ENCODE results near the gene SLC24A3.
A peak's percentile ranks its signal among the peaks of the same experiment; 100 is the strongest.

SLC24A3 gene

DNA sequence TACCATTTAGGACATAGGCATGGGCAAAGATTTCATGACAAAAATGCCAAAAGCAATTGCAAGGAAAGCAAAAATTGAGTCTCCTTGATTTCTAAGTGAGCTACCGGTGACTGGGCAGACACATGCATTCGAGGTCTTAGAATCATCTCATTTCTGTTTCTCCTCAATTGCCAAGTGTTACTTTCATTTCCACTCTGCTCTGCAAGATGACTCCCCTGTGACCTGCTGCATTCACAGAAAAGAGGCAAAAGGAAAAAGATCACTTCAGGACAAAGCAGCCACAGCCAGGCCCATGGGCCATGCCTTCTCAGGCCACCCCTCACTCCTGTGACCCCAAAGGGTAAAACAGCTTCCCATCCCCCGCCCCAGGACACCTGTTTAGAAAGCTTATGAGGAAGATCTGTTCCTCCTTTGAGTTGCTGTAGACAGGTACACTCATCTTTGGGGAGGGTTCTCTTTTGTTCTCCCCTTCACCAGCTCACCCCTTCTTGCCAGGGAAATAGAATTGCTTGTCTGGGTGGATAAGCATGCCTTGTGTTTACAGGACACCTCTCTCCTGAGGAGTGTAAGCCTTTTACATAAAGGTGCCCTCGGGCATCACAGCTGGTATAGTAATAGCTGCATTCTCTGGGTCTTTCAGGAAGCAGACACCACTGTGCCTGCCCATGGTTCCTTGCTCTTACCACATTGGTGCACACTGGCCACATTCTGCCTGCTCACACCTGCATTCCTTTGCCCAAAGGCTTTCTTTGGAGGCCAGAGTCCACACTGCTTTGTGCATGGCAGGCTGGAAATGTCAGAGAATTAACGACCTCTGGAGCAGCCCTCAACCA is 105.0 kb downstream of the SLC24A3 start:
- no peak overlapping the region for H3K4me3 ChIP-seq (ENCODE audit: low read length, poor library complexity, severe bottlenecking)
- H3K9me3 ChIP-seq (ENCODE audit: insufficient read depth, low read depth, low read length) = no peaks in the 10 kb centered on the region
- no peaks in the 10 kb centered on the region for H3K79me2 ChIP-seq (ENCODE audit: insufficient read depth, low read length)
- H3K9ac ChIP-seq (ENCODE audit: low read depth, low read length, poor library complexity, severe bottlenecking) = peak overlapping the region; percentile 15
- H3K36me3 ChIP-seq (ENCODE audit: insufficient read depth, low read length) = no peaks in the 10 kb centered on the region
- H3F3A ChIP-seq (ENCODE audit: low read depth) = no peaks in the 10 kb centered on the region
- H2AFZ ChIP-seq (ENCODE audit: low read length) = peak overlapping the region; percentile 32
- H3K27me3 ChIP-seq (ENCODE audit: insufficient read depth, low read length, poor library complexity, severe bottlenecking) = no peaks in the 10 kb centered on the region
- TF ChIP-seq, protein P1, sequence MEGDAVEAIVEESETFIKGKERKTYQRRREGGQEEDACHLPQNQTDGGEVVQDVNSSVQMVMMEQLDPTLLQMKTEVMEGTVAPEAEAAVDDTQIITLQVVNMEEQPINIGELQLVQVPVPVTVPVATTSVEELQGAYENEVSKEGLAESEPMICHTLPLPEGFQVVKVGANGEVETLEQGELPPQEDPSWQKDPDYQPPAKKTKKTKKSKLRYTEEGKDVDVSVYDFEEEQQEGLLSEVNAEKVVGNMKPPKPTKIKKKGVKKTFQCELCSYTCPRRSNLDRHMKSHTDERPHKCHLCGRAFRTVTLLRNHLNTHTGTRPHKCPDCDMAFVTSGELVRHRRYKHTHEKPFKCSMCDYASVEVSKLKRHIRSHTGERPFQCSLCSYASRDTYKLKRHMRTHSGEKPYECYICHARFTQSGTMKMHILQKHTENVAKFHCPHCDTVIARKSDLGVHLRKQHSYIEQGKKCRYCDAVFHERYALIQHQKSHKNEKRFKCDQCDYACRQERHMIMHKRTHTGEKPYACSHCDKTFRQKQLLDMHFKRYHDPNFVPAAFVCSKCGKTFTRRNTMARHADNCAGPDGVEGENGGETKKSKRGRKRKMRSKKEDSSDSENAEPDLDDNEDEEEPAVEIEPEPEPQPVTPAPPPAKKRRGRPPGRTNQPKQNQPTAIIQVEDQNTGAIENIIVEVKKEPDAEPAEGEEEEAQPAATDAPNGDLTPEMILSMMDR (conservative IDR thresholded peaks at IDR 0.05; ENCODE audit: low read length) = no peak
- no peak for TF ChIP-seq EZH2phosphoT487 (IDR thresholded peaks at IDR 0.05; ENCODE audit: borderline replicate concordance)
- no peaks in the 10 kb centered on the region for H4K20me1 ChIP-seq (ENCODE audit: insufficient read depth, low read length, poor library complexity, severe bottlenecking)
- peaks cover 37% of the 10 kb centered on the region for H3K4me1 ChIP-seq (ENCODE audit: insufficient read depth, low read length, poor library complexity, severe bottlenecking)
- H3K4me2 ChIP-seq (ENCODE audit: low read depth, low read length, poor library complexity, severe bottlenecking) = peak overlapping the region; percentile 22
- H3K9me2 ChIP-seq (replicated peaks; ENCODE audit: low read depth, low read length) = no peaks in the 10 kb centered on the region

DNA sequence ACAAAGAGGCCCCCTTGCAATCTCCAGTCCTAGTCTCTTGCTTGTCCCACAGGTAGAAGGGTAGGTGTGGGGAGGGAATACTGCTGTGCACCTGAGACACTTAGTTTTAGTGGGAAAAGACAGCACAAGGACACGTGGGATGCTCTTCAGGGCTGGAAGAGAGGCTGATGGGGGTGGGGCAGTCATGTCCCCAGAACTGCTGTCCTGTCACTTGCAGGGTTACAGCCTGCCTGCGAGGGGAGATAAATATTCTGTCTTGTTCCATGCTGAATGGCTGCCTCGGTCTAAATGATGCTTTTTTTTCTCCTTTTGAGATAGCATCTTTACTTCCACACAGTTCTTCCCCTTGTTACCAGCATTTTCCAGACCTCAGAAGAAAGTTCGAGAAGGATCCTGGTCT is 106.2 kb downstream of the SLC24A3 start:
- Histone ChIP-seq H3F3A (ENCODE audit: low read depth) (no peaks in the 10 kb centered on the region), H2AFZ (ENCODE audit: low read length) (peak overlapping the region; percentile 38; the same call in 1 of the 2 replicates), H3K4me3 (ENCODE audit: low read length, poor library complexity, severe bottlenecking) (no peak overlapping the region), H3K9ac (ENCODE audit: low read depth, low read length, poor library complexity, severe bottlenecking) (no peak overlapping the region), H4K20me1 (ENCODE audit: insufficient read depth, low read length, poor library complexity, severe bottlenecking) (no peaks in the 10 kb centered on the region), H3K4me2 (ENCODE audit: low read depth, low read length, poor library complexity, severe bottlenecking) (no peak overlapping the region), H3K9me3 (ENCODE audit: insufficient read depth, low read depth, low read length) (no peaks in the 10 kb centered on the region), H3K36me3 (ENCODE audit: insufficient read depth, low read length) (no peaks in the 10 kb centered on the region), H3K9me2 (replicated peaks; ENCODE audit: low read depth, low read length) (no peaks in the 10 kb centered on the region), H3K79me2 (ENCODE audit: insufficient read depth, low read length) (no peaks in the 10 kb centered on the region), H3K4me1 (ENCODE audit: insufficient read depth, low read length, poor library complexity, severe bottlenecking) (peaks cover 37% of the 10 kb centered on the region), H3K27me3 (ENCODE audit: insufficient read depth, low read length, poor library complexity, severe bottlenecking) (no peaks in the 10 kb centered on the region)
- TF ChIP-seq EZH2phosphoT487 (IDR thresholded peaks at IDR 0.05; ENCODE audit: borderline replicate concordance) = no peak
- TF ChIP-seq, protein P1 (conservative IDR thresholded peaks at IDR 0.05; ENCODE audit: low read length) = no peak

DNA sequence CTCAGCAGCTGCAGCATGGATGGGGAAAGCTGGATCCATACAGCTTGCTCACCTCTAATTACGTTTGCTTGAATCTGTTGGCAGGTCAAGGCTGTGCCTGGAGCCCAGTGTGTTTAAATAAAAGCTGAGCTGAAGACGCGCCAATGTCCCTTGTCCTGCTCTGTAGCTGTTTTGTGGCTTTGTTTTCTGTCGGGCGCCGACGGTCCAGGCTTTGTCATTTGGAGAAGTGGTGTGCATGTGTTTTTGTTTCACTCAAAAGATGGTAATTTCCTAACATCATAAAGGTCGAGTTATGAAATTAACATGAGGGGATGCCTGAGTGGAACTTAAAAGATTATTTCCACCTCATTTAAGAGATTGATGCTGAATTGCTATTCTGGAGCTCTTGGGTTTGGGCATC is 107.6 kb downstream of the SLC24A3 start:
- Histone ChIP-seq H3K79me2 (ENCODE audit: insufficient read depth, low read length) (no peaks in the 10 kb centered on the region), H3K27me3 (ENCODE audit: insufficient read depth, low read length, poor library complexity, severe bottlenecking) (no peaks in the 10 kb centered on the region), H3K36me3 (ENCODE audit: insufficient read depth, low read length) (no peaks in the 10 kb centered on the region), H3K4me1 (ENCODE audit: insufficient read depth, low read length, poor library complexity, severe bottlenecking) (peaks cover 33% of the 10 kb centered on the region), H3K9me3 (ENCODE audit: insufficient read depth, low read depth, low read length) (no peaks in the 10 kb centered on the region), H3K4me2 (ENCODE audit: low read depth, low read length, poor library complexity, severe bottlenecking) (no peak overlapping the region), H2AFZ (ENCODE audit: low read length) (no peak overlapping the region), H3F3A (ENCODE audit: low read depth) (no peaks in the 10 kb centered on the region), H3K9ac (ENCODE audit: low read depth, low read length, poor library complexity, severe bottlenecking) (no peak overlapping the region), H3K9me2 (replicated peaks; ENCODE audit: low read depth, low read length) (no peaks in the 10 kb centered on the region), H4K20me1 (ENCODE audit: insufficient read depth, low read length, poor library complexity, severe bottlenecking) (no peaks in the 10 kb centered on the region), H3K4me3 (ENCODE audit: low read length, poor library complexity, severe bottlenecking) (no peak overlapping the region)
- no peak for TF ChIP-seq EZH2phosphoT487 (IDR thresholded peaks at IDR 0.05; ENCODE audit: borderline replicate concordance)
- TF ChIP-seq, protein P1 (conservative IDR thresholded peaks at IDR 0.05; ENCODE audit: low read length) = no peak
